Erythroblast (primary cell): ENCODE data around the gene LOXL1.

ENCODE experiments used
- GATA1 ChIP-seq: IDR thresholded peaks from 2 replicates; pipeline ENCODE4 v1.6.1; 2011; ENCODE audit warnings: low read depth, mild to moderate bottlenecking, control low read depth, low read length, moderate library complexity
- POLR2A ChIP-seq: IDR thresholded peaks from 2 replicates; pipeline ENCODE4 v1.6.1; 2011; ENCODE audit warnings: mild to moderate bottlenecking, low read length

GRCh38 chr15:73981761-73982221, 55.5 kb downstream of the LOXL1 start:
- TF ChIP-seq POLR2A: no peak
- no peak for TF ChIP-seq GATA1
